ENCODE measurements around the gene CPT1C.
"Not testable (repeated sequence)": the region's sequence is repeated elsewhere in the genome, so short reads cannot be mapped to it uniquely, and the experiment has no call there.

Gene CPT1C

GRCh38 chr19:49719420-49719819, 28.5 kb downstream of the CPT1C start:
- not testable (repeated sequence) for H3K9ac ChIP-seq (ENCODE audit: low read length); H3K4me1 ChIP-seq (ENCODE audit: control insufficient read depth, low read depth, low read length); H3K27ac ChIP-seq (ENCODE audit: low read length); H3K9me3 ChIP-seq (ENCODE audit: control insufficient read depth, low read depth, low read length); H3K36me3 ChIP-seq (ENCODE audit: control insufficient read depth, low read depth, low read length); H3K4me3 ChIP-seq (ENCODE audit: low read length); H3K27me3 ChIP-seq (ENCODE audit: control insufficient read depth, insufficient read depth, low read length)

- no peaks in the 10 kb centered on the region for H3K27me3 ChIP-seq (ENCODE audit: control insufficient read depth, insufficient read depth, low read length)
- H3K4me3 ChIP-seq (ENCODE audit: low read length) = no peak overlapping the region
- no peaks in the 10 kb centered on the region for H3K36me3 ChIP-seq (ENCODE audit: control insufficient read depth, low read depth, low read length)
- no peak overlapping the region for H3K27ac ChIP-seq (ENCODE audit: low read length)
- H3K9me3 ChIP-seq (ENCODE audit: control insufficient read depth, low read depth, low read length) = no peaks in the 10 kb centered on the region
- H3K9ac ChIP-seq (ENCODE audit: low read length) = no peak overlapping the region
- H3K4me1 ChIP-seq (ENCODE audit: control insufficient read depth, low read depth, low read length) = no peaks in the 10 kb centered on the region
These were observed 36.5 kb downstream of the CPT1C start for GRCh38 chr19:49727217-49728030.

- no peaks in the 10 kb centered on the region for H3K36me3 ChIP-seq (ENCODE audit: control insufficient read depth, low read depth, low read length)
- H3K27me3 ChIP-seq (ENCODE audit: control insufficient read depth, insufficient read depth, low read length) = no peaks in the 10 kb centered on the region
- no peak overlapping the region for H3K9ac ChIP-seq (ENCODE audit: low read length)
- no peak overlapping the region for H3K4me3 ChIP-seq (ENCODE audit: low read length)
- no peaks in the 10 kb centered on the region for H3K4me1 ChIP-seq (ENCODE audit: control insufficient read depth, low read depth, low read length)
- no peak overlapping the region for H3K27ac ChIP-seq (ENCODE audit: low read length)
- no peaks in the 10 kb centered on the region for H3K9me3 ChIP-seq (ENCODE audit: control insufficient read depth, low read depth, low read length)
These were observed 39.2 kb downstream of the CPT1C start for GRCh38 chr19:49730166-49730565.

- Histone ChIP-seq H3K4me3 (ENCODE audit: low read length) (no peak overlapping the region), H3K27ac (ENCODE audit: low read length) (no peak overlapping the region), H3K9ac (ENCODE audit: low read length) (no peak overlapping the region), H3K36me3 (ENCODE audit: control insufficient read depth, low read depth, low read length) (no peaks in the 10 kb centered on the region), H3K27me3 (ENCODE audit: control insufficient read depth, insufficient read depth, low read length) (no peaks in the 10 kb centered on the region), H3K4me1 (ENCODE audit: control insufficient read depth, low read depth, low read length) (no peaks in the 10 kb centered on the region), H3K9me3 (ENCODE audit: control insufficient read depth, low read depth, low read length) (no peaks in the 10 kb centered on the region)
These were observed 47.4 kb downstream of the CPT1C start for GRCh38 chr19:49738268-49738667.

- H3K27me3 ChIP-seq (ENCODE audit: control insufficient read depth, insufficient read depth, low read length) = no peaks in the 10 kb centered on the region
These were observed 48.2 kb downstream of the CPT1C start for GRCh38 chr19:49739098-49739497.

GRCh38 chr19:49739933-49740332, 49.0 kb downstream of the CPT1C start:
- Histone ChIP-seq H3K4me1 (ENCODE audit: control insufficient read depth, low read depth, low read length) (no peaks in the 10 kb centered on the region), H3K27me3 (ENCODE audit: control insufficient read depth, insufficient read depth, low read length) (no peaks in the 10 kb centered on the region), H3K4me3 (ENCODE audit: low read length) (no peak overlapping the region), H3K27ac (ENCODE audit: low read length) (no peak overlapping the region), H3K36me3 (ENCODE audit: control insufficient read depth, low read depth, low read length) (no peaks in the 10 kb centered on the region), H3K9me3 (ENCODE audit: control insufficient read depth, low read depth, low read length) (no peaks in the 10 kb centered on the region), H3K9ac (ENCODE audit: low read length) (no peak overlapping the region)

More at GRCh38 chr19:49739098-49739497, 48.2 kb downstream of the CPT1C start:
- Histone ChIP-seq H3K9ac (ENCODE audit: low read length) (no peak overlapping the region), H3K9me3 (ENCODE audit: control insufficient read depth, low read depth, low read length) (no peaks in the 10 kb centered on the region), H3K4me3 (ENCODE audit: low read length) (no peak overlapping the region), H3K4me1 (ENCODE audit: control insufficient read depth, low read depth, low read length) (no peaks in the 10 kb centered on the region), H3K36me3 (ENCODE audit: control insufficient read depth, low read depth, low read length) (no peaks in the 10 kb centered on the region), H3K27ac (ENCODE audit: low read length) (no peak overlapping the region)

GRCh38 chr19:49741210-49741844, 50.4 kb downstream of the CPT1C start:
- H3K9ac ChIP-seq (ENCODE audit: low read length) = no peak overlapping the region
- H3K36me3 ChIP-seq (ENCODE audit: control insufficient read depth, low read depth, low read length) = no peaks in the 10 kb centered on the region
- no peak overlapping the region for H3K4me3 ChIP-seq (ENCODE audit: low read length)
- H3K27me3 ChIP-seq (ENCODE audit: control insufficient read depth, insufficient read depth, low read length) = no peaks in the 10 kb centered on the region
- H3K9me3 ChIP-seq (ENCODE audit: control insufficient read depth, low read depth, low read length) = no peaks in the 10 kb centered on the region
- H3K4me1 ChIP-seq (ENCODE audit: control insufficient read depth, low read depth, low read length) = no peaks in the 10 kb centered on the region
- no peak overlapping the region for H3K27ac ChIP-seq (ENCODE audit: low read length)

GRCh38 chr19:49744946-49745381, 54.0 kb downstream of the CPT1C start:
- Histone ChIP-seq H3K27ac (ENCODE audit: low read length) (no peak overlapping the region), H3K27me3 (ENCODE audit: control insufficient read depth, insufficient read depth, low read length) (no peaks in the 10 kb centered on the region), H3K9me3 (ENCODE audit: control insufficient read depth, low read depth, low read length) (no peaks in the 10 kb centered on the region), H3K4me1 (ENCODE audit: control insufficient read depth, low read depth, low read length) (peaks cover 4% of the 10 kb centered on the region), H3K9ac (ENCODE audit: low read length) (no peak overlapping the region), H3K4me3 (ENCODE audit: low read length) (no peak overlapping the region), H3K36me3 (ENCODE audit: control insufficient read depth, low read depth, low read length) (no peaks in the 10 kb centered on the region)

- Histone ChIP-seq H3K4me1 (ENCODE audit: control insufficient read depth, low read depth, low read length) (peaks cover 7% of the 10 kb centered on the region), H3K4me3 (ENCODE audit: low read length) (no peak overlapping the region), H3K9ac (ENCODE audit: low read length) (no peak overlapping the region), H3K27me3 (ENCODE audit: control insufficient read depth, insufficient read depth, low read length) (no peaks in the 10 kb centered on the region), H3K36me3 (ENCODE audit: control insufficient read depth, low read depth, low read length) (no peaks in the 10 kb centered on the region), H3K9me3 (ENCODE audit: control insufficient read depth, low read depth, low read length) (no peaks in the 10 kb centered on the region), H3K27ac (ENCODE audit: low read length) (no peak overlapping the region)
These were observed 55.5 kb downstream of the CPT1C start for GRCh38 chr19:49746206-49746958.

GRCh38 chr19:49749055-49749716, 58.3 kb downstream of the CPT1C start:
- Histone ChIP-seq H3K36me3 (ENCODE audit: control insufficient read depth, low read depth, low read length) (no peaks in the 10 kb centered on the region), H3K27ac (ENCODE audit: low read length) (no peak overlapping the region), H3K27me3 (ENCODE audit: control insufficient read depth, insufficient read depth, low read length) (no peaks in the 10 kb centered on the region), H3K4me1 (ENCODE audit: control insufficient read depth, low read depth, low read length) (peaks cover 8% of the 10 kb centered on the region), H3K9me3 (ENCODE audit: control insufficient read depth, low read depth, low read length) (no peaks in the 10 kb centered on the region), H3K9ac (ENCODE audit: low read length) (no peak overlapping the region), H3K4me3 (ENCODE audit: low read length) (no peak overlapping the region)

GRCh38 chr19:49749771-49750170, 58.9 kb downstream of the CPT1C start:
- Histone ChIP-seq H3K9ac (ENCODE audit: low read length) (no peak overlapping the region), H3K4me1 (ENCODE audit: control insufficient read depth, low read depth, low read length) (peaks cover 8% of the 10 kb centered on the region), H3K36me3 (ENCODE audit: control insufficient read depth, low read depth, low read length) (no peaks in the 10 kb centered on the region), H3K4me3 (ENCODE audit: low read length) (no peak overlapping the region), H3K9me3 (ENCODE audit: control insufficient read depth, low read depth, low read length) (no peaks in the 10 kb centered on the region), H3K27ac (ENCODE audit: low read length) (no peak overlapping the region), H3K27me3 (ENCODE audit: control insufficient read depth, insufficient read depth, low read length) (no peaks in the 10 kb centered on the region)

All from iPS-18a (cell line).